K562 (cell line): ENCODE measurements around the gene ACSS1. TPM values are rescaled to one million over a fixed set of nuclear protein-coding genes. Genes with fewer than 3 reads are reported as not detected.

Source experiments
- ATAC-seq: fragments of 200-7000 bp; cut with Tn5 transposase; 3 replicates; pipeline ENCODE4 v1.9.1; 2020; ENCODE audit warnings: moderate library complexity
- BruUV-seq: library from RNA; stranded (reverse); fragments of 400-500 nt; replicated peaks from 2 replicates; lab custom pipeline; 2021; lab: Mats Ljungman, UMichigan
- CTCF ChIA-PET: fragments of 300-600 bp; formaldehyde crosslinking; extraction: SDS; loops from one replicate; lab custom pipeline; 2021; ENCODE audit warnings: low intra/inter-chr PET ratio; lab: Yijun Ruan, JAX
- POLR2A ChIA-PET: fragments of 300-600, 350-650 bp; sonication (Branson Sonifier 250); formaldehyde crosslinking; extraction: SDS; loops from one replicate; lab custom pipeline; 2021; ENCODE audit warnings: antibody characterized with exemption, inconsistent platforms; lab: Yijun Ruan, JAX
- DNase-seq, 4 experiments: peaks; one replicate each; pipeline versions ENCODE4 v3.0.0 to v3.0.0-alpha.2; 2011 to 2018; ENCODE audit warnings: low spot score in 3 of 4, mixed read lengths in 3 of 4; ENCODE audit errors: extremely low read depth in 1 of 4
- FAIRE-seq: peaks from 2 replicates; lab custom pipeline; 2011; peaks lifted over from hg19 to GRCh38; lab: Jason Lieb, UNC
- H2AFZ ChIP-seq: 2 replicates; pipeline ENCODE4 v1.6.0; 2011; ENCODE audit warnings: low read depth, low read length, control low read depth, inconsistent platforms
- H3K27ac ChIP-seq: fragments of 200-600 bp; 3 replicates; pipeline ENCODE4 v1.8.0; 2011; ENCODE audit warnings: low read depth, mild to moderate bottlenecking, control low read depth, inconsistent platforms, low read length, moderate library complexity, mixed read lengths; ENCODE audit errors: extremely low read depth
- H3K27me3 ChIP-seq, 2 experiments: fragments of 300-600 bp in 1 of 2; 2 replicates in 1 of 2; 3 replicates in 1 of 2; pipeline versions ENCODE4 v1.6.0 to v1.8.0; 2011; ENCODE audit warnings: inconsistent platforms in 2 of 2, low read length in 2 of 2, mild to moderate bottlenecking in 1 of 2, mixed read lengths in 1 of 2, moderate library complexity in 1 of 2; ENCODE audit not compliant: control insufficient read depth in 2 of 2, insufficient read depth in 2 of 2
- H3K36me3 ChIP-seq: fragments of 300-600 bp; 3 replicates; pipeline ENCODE4 v1.8.0; 2011; ENCODE audit warnings: mild to moderate bottlenecking, low read length, inconsistent platforms; ENCODE audit not compliant: control insufficient read depth, insufficient read depth
- H3K4me1 ChIP-seq, 2 experiments: fragments of 200-600 bp in 1 of 2; replicated peaks in 1 of 2; 2 replicates in 1 of 2; 3 replicates in 1 of 2; pipeline versions ENCODE4 v1.5.1 to v1.8.0; 2011; ENCODE audit warnings: inconsistent platforms in 2 of 2, low read length in 2 of 2, mild to moderate bottlenecking in 1 of 2, mixed read lengths in 1 of 2, moderate library complexity in 1 of 2; ENCODE audit not compliant: control insufficient read depth in 2 of 2, insufficient read depth in 2 of 2
- H3K4me2 ChIP-seq: 2 replicates; pipeline ENCODE4 v1.6.1; 2011; ENCODE audit warnings: low read length, control low read depth, inconsistent platforms, mixed read lengths; ENCODE audit not compliant: insufficient read depth
- H3K4me3 ChIP-seq: fragments of 200-600 bp; sonication (generic), shearing (Covaris generic); 2 replicates; pipeline ENCODE4 v1.5.1; 2016; ENCODE audit warnings: control low read depth, inconsistent platforms
- H3K79me2 ChIP-seq: fragments of 200-600 bp; 3 replicates; pipeline ENCODE4 v1.8.0; 2011; ENCODE audit warnings: low read length, inconsistent platforms; ENCODE audit not compliant: control insufficient read depth, insufficient read depth
- H3K9ac ChIP-seq, 2 experiments: 2 replicates each; pipeline versions ENCODE4 v1.6.0 to v1.6.1; 2011; ENCODE audit warnings: low read depth in 2 of 2, low read length in 2 of 2, control low read depth in 1 of 2, inconsistent platforms in 1 of 2, mild to moderate bottlenecking in 1 of 2, mixed read lengths in 1 of 2; ENCODE audit not compliant: insufficient read depth in 1 of 2
- H3K9me1 ChIP-seq: one replicate; pipeline ENCODE4 v1.6.0; 2011; ENCODE audit warnings: inconsistent platforms, mild to moderate bottlenecking, low read length, moderate library complexity; ENCODE audit not compliant: control insufficient read depth, insufficient read depth
- H3K9me3 ChIP-seq: replicated peaks from 2 replicates; pipeline ENCODE4 v1.5.1; 2011; ENCODE audit warnings: low read depth, low read length, inconsistent platforms; ENCODE audit not compliant: control insufficient read depth, insufficient read depth
- H4K20me1 ChIP-seq: replicated peaks from 2 replicates; pipeline ENCODE4 v1.6.1; 2011; ENCODE audit warnings: low read length, inconsistent platforms, mixed read lengths; ENCODE audit not compliant: control insufficient read depth, insufficient read depth
- MECOM ChIP-seq: fragments of 250-450 bp; sonication (Bioruptor Pico); IDR thresholded peaks from 2 replicates; pipeline ENCODE4 v1.8.0; 2022; ENCODE audit warnings: inconsistent platforms
- POLR2G ChIP-seq: fragments of 200-400 bp; formaldehyde crosslinking; IDR thresholded peaks from 2 replicates; pipeline ENCODE4 v1.6.1; 2017; ENCODE audit warnings: low read depth, mild to moderate bottlenecking, antibody characterized with exemption, low read length, moderate library complexity
- TCF3 ChIP-seq: sonication (generic); formaldehyde crosslinking; IDR thresholded peaks from 2 replicates; pipeline ENCODE4 v1.4.0; 2020; ENCODE audit warnings: mild to moderate bottlenecking, missing genetic modification reagents
- ZNF24 ChIP-seq: fragments of 450-650 bp; IDR thresholded peaks from 2 replicates; pipeline ENCODE4 v1.6.1; 2016
- ZNF347 ChIP-seq: fragments of 450-650 bp; formaldehyde crosslinking; IDR thresholded peaks from 2 replicates; pipeline ENCODE4 v1.4.0; 2020; ENCODE audit warnings: low read depth, mild to moderate bottlenecking, moderate library complexity
- WGBS: fragments of 100-300 bp; shearing (Covaris generic); methylation state at CpG from one replicate; pipeline ENCODE4 v1.1.6; 2016; ENCODE audit warnings: low coverage, mixed read lengths; ENCODE audit not compliant: insufficient coverage; ENCODE audit errors: missing lambda C conversion rate; 5-methylcytosine and 5-hydroxymethylcytosine counted together
- in situ Hi-C: fragments of 300-500 bp; cut with MboI; formaldehyde crosslinking; loops from 4 replicates; pipeline ENCODE4 v1.15.0; 2018; ENCODE audit warnings: inconsistent platforms, mixed read lengths
- intact Hi-C: fragments of 100-400 bp; cut with micrococcal nuclease; formaldehyde crosslinking; loops from 2 replicates; pipeline ENCODE4 v1.14.2; 2022
- polyA plus RNA-seq, 8 experiments: library from polyadenylated mRNA; depleted of rRNA in 4 of 8; stranded (reverse) in 5 of 8; unstranded in 3 of 8; fragments of >200 nt; fragmentation: Nextera tagmentation in 2 of 8; fragmentation: Illumina TruSeq in 1 of 8; extraction: Ambion mirVana in 2 of 8; extraction: Trizol in 1 of 8; gene quantifications; 2 replicates each; pipeline versions ENCODE4 v1.2.1 to v1.2.3, GENCODE V29; 2011 to 2014; ENCODE audit warnings: inconsistent platforms in 1 of 8, missing spikeins in 1 of 8
- total RNA-seq, 7 experiments: library from RNA; depleted of rRNA in 6 of 7; stranded (reverse); fragments of >200 nt in 6 of 7; fragmentation: Illumina TruSeq in 2 of 7; extraction: Trizol in 2 of 7; gene quantifications; 2 replicates each; pipeline versions ENCODE4 v1.2.1 to v1.2.3, GENCODE V29; 2011 to 2021; ENCODE audit warnings: low replicate concordance in 1 of 7
- TF ChIP-seq, protein P1 (sequence below): sonication (generic); formaldehyde crosslinking; IDR thresholded peaks from 2 replicates; pipeline ENCODE4 v1.8.1; 2023; ENCODE audit warnings: missing genetic modification reagents, mild to moderate bottlenecking, borderline replicate concordance
- TF ChIP-seq, protein P2 (sequence below): fragments of 250-450 bp; sonication (Bioruptor Pico); IDR thresholded peaks from 2 replicates; pipeline ENCODE4 v1.4.0; 2020; ENCODE audit warnings: mild to moderate bottlenecking

ACSS1 gene
- total and polyA plus RNA-seq, 9 of the 15 experiments (the other 6 are each of a cell fraction or from before 2014, with no cell fraction given), result 0.07 to 2.1 (median 0.27) TPM; not detected in 3

DNA sequence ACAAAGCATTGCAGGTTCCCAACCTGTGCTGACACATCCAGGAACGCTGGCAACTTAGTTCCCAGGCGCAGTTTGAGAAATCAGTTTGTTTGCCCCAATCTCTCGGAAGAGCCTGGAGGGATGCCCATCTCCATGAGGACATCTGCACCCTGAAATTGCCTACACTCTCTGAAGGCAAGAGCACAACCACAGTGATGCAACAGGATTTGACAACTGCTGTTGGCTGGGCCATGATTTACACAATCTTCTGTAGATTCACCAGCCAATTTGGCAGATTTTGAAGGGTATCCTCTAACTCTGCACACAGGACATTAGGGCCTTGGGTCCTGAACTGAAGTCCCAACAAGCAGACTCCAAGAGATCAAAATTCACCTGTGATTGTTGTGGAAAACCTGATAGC lies 68.8 kb downstream of the ACSS1 start:
- Histone ChIP-seq H4K20me1 (peaks cover 4% of the 10 kb centered on the region; the same call in 1 of the 2 replicates), H3K4me1 (peaks cover 7 to 11% of the 10 kb centered on the region in 2 experiments; a peak in 4 of 5 replicates), H2AFZ (no peak overlapping the region), H3K9me1 (no peaks in the 10 kb centered on the region), H3K27ac (no peak overlapping the region), H3K9me3 (no peaks in the 10 kb centered on the region), H3K4me3 (no peak overlapping the region), H3K79me2 (peaks cover 25% of the 10 kb centered on the region), H3K27me3 (no peaks in the 10 kb centered on the region), H3K36me3 (peaks cover 5% of the 10 kb centered on the region; the same call in 1 of the 3 replicates), H3K9ac (no peak overlapping the region), H3K4me2 (no peak overlapping the region)
- intact Hi-C loops, result no loop called here
- DNase-seq, result no peak
- ChIA-PET POLR2A (no interaction called here), CTCF (no interaction called here)
- no TSS peak for BruUV-seq
- ATAC-seq, result no peak
- TF ChIP-seq ZNF24 (no peak), POLR2G (no peak), MECOM (no peak), TCF3 (CRISPR knock-in tag) (no peak)
- WGBS, result 84% methylated on average over 3 of the region's 3 CpGs
- FAIRE-seq, result no peak
- in situ Hi-C loops, result no loop called here

- Histone ChIP-seq H3K27me3 (no peaks in the 10 kb centered on the region), H4K20me1 (peaks cover 4% of the 10 kb centered on the region; the same call in 1 of the 2 replicates), H3K4me3 (no peak overlapping the region), H3K36me3 (peaks cover 13% of the 10 kb centered on the region; the same call in 1 of the 3 replicates), H3K9ac (no peak overlapping the region), H3K9me3 (no peaks in the 10 kb centered on the region), H2AFZ (no peak overlapping the region), H3K4me2 (no peak overlapping the region), H3K9me1 (no peaks in the 10 kb centered on the region), H3K4me1 (peaks cover 5 to 11% of the 10 kb centered on the region in 2 experiments; a peak in 4 of 5 replicates), H3K79me2 (peaks cover 28% of the 10 kb centered on the region), H3K27ac (no peak overlapping the region)
- intact Hi-C loops (no loop called here), in situ Hi-C loops (no loop called here)
- FAIRE-seq, result no peak
- ATAC-seq, result no peak
- ChIA-PET POLR2A (no interaction called here), CTCF (no interaction called here)
- DNase-seq, result no peak
- no TSS peak for BruUV-seq
- 74% methylated on average over 4 of the region's 7 CpGs for WGBS
- TF ChIP-seq, protein P1, sequence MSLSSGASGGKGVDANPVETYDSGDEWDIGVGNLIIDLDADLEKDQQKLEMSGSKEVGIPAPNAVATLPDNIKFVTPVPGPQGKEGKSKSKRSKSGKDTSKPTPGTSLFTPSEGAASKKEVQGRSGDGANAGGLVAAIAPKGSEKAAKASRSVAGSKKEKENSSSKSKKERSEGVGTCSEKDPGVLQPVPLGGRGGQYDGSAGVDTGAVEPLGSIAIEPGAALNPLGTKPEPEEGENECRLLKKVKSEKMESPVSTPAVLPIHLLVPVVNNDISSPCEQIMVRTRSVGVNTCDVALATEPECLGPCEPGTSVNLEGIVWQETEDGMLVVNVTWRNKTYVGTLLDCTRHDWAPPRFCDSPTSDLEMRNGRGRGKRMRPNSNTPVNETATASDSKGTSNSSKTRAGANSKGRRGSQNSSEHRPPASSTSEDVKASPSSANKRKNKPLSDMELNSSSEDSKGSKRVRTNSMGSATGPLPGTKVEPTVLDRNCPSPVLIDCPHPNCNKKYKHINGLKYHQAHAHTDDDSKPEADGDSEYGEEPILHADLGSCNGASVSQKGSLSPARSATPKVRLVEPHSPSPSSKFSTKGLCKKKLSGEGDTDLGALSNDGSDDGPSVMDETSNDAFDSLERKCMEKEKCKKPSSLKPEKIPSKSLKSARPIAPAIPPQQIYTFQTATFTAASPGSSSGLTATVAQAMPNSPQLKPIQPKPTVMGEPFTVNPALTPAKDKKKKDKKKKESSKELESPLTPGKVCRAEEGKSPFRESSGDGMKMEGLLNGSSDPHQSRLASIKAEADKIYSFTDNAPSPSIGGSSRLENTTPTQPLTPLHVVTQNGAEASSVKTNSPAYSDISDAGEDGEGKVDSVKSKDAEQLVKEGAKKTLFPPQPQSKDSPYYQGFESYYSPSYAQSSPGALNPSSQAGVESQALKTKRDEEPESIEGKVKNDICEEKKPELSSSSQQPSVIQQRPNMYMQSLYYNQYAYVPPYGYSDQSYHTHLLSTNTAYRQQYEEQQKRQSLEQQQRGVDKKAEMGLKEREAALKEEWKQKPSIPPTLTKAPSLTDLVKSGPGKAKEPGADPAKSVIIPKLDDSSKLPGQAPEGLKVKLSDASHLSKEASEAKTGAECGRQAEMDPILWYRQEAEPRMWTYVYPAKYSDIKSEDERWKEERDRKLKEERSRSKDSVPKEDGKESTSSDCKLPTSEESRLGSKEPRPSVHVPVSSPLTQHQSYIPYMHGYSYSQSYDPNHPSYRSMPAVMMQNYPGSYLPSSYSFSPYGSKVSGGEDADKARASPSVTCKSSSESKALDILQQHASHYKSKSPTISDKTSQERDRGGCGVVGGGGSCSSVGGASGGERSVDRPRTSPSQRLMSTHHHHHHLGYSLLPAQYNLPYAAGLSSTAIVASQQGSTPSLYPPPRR (CRISPR knock-in tag), result no peak
- TF ChIP-seq, protein P2, sequence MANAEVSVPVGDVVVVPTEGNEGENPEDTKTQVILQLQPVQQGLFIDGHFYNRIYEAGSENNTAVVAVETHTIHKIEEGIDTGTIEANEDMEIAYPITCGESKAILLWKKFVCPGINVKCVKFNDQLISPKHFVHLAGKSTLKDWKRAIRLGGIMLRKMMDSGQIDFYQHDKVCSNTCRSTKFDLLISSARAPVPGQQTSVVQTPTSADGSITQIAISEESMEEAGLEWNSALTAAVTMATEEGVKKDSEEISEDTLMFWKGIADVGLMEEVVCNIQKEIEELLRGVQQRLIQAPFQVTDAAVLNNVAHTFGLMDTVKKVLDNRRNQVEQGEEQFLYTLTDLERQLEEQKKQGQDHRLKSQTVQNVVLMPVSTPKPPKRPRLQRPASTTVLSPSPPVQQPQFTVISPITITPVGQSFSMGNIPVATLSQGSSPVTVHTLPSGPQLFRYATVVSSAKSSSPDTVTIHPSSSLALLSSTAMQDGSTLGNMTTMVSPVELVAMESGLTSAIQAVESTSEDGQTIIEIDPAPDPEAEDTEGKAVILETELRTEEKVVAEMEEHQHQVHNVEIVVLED (CRISPR knock-in tag), result no peak
- TF ChIP-seq ZNF347 (CRISPR knock-in tag), result no peak
These were observed 69.8 kb downstream of the ACSS1 start for GRCh38 chr20:24987873-24988835.
